Subcutaneous abdominal adipose tissue (tissue), 5 donors: ENCODE data around the gene PARD3.

Source experiments
- H3K27ac ChIP-seq: one replicate; pipeline ENCODE4 v1.7.0; 2013; ENCODE audit warnings: low read depth, mild to moderate bottlenecking, inconsistent platforms, low read length, moderate library complexity
- H3K27me3 ChIP-seq, 5 donors: one replicate each; pipeline ENCODE4 v1.7.0; 2013; ENCODE audit warnings: low read length in 5 of 5, inconsistent platforms in 1 of 5; ENCODE audit not compliant: control insufficient read depth in 5 of 5, insufficient read depth in 4 of 5
- H3K36me3 ChIP-seq, 5 donors: one replicate each; pipeline ENCODE4 v1.7.0; 2013; ENCODE audit warnings: low read length in 5 of 5; ENCODE audit not compliant: control insufficient read depth in 5 of 5, insufficient read depth in 5 of 5
- H3K4me1 ChIP-seq, 5 donors: one replicate each; pipeline ENCODE4 v1.7.0; 2013; ENCODE audit warnings: low read length in 5 of 5, mild to moderate bottlenecking in 3 of 5, moderate library complexity in 1 of 5; ENCODE audit not compliant: control insufficient read depth in 5 of 5, insufficient read depth in 5 of 5
- H3K4me3 ChIP-seq, 5 donors: one replicate each; pipeline ENCODE4 v1.7.0; 2013; ENCODE audit warnings: low read length in 5 of 5, low read depth in 1 of 5
- H3K9ac ChIP-seq, 5 donors: one replicate each; pipeline ENCODE4 v1.7.0; 2013; ENCODE audit warnings: low read length in 5 of 5, mild to moderate bottlenecking in 4 of 5, moderate library complexity in 3 of 5
- H3K9me3 ChIP-seq, 5 donors: one replicate each; pipeline ENCODE4 v1.7.0; 2013; ENCODE audit warnings: low read length in 5 of 5; ENCODE audit not compliant: control insufficient read depth in 5 of 5
- donor health status: healthy.
- donor health status: healthy.
- donor health status: healthy.
- donor health status: healthy.
- donor health status: healthy.

PARD3 gene

GRCh38 chr10:34156781-34157425 is 658.2 kb downstream of the PARD3 start:
- H3K27me3 ChIP-seq, result no peaks in the 10 kb centered on the region
- H3K27ac ChIP-seq, result no peak overlapping the region
- no peak overlapping the region for H3K9ac ChIP-seq
- H3K36me3 ChIP-seq, result no peaks in the 10 kb centered on the region
- H3K4me1 ChIP-seq, result peaks cover 0 to 3% (median 0%) of the 10 kb centered on the region in 5 donors
- H3K9me3 ChIP-seq, result no peaks in the 10 kb centered on the region
- no peak overlapping the region for H3K4me3 ChIP-seq

GRCh38 chr10:34155812-34156211 is 659.3 kb downstream of the PARD3 start:
- Histone ChIP-seq H3K27me3 (no peaks in the 10 kb centered on the region), H3K27ac (no peak overlapping the region), H3K4me1 (peaks cover 0 to 3% (median 0%) of the 10 kb centered on the region in 5 donors), H3K9me3 (no peaks in the 10 kb centered on the region), H3K4me3 (no peak overlapping the region), H3K36me3 (no peaks in the 10 kb centered on the region), H3K9ac (no peak overlapping the region)

- no peaks in the 10 kb centered on the region for H3K9me3 ChIP-seq
- H3K27me3 ChIP-seq, result no peaks in the 10 kb centered on the region
- no peak overlapping the region for H3K27ac ChIP-seq
- H3K4me3 ChIP-seq, result no peak overlapping the region
- H3K4me1 ChIP-seq, result peaks cover 0 to 3% (median 0%) of the 10 kb centered on the region in 5 donors
- no peaks in the 10 kb centered on the region for H3K36me3 ChIP-seq
- H3K9ac ChIP-seq, result no peak overlapping the region
These were observed 660.7 kb downstream of the PARD3 start for GRCh38 chr10:34154383-34154900.

GRCh38 chr10:34153663-34154382 is 661.3 kb downstream of the PARD3 start:
- H3K4me1 ChIP-seq, result peaks cover 0 to 3% (median 0%) of the 10 kb centered on the region in 5 donors
- H3K9me3 ChIP-seq, result no peaks in the 10 kb centered on the region
- no peak overlapping the region for H3K9ac ChIP-seq
- no peak overlapping the region for H3K27ac ChIP-seq
- no peaks in the 10 kb centered on the region for H3K36me3 ChIP-seq
- no peaks in the 10 kb centered on the region for H3K27me3 ChIP-seq
- H3K4me3 ChIP-seq, result no peak overlapping the region

- Histone ChIP-seq H3K27ac (no peak overlapping the region), H3K36me3 (no peaks in the 10 kb centered on the region), H3K27me3 (no peaks in the 10 kb centered on the region)
These were observed 662.7 kb downstream of the PARD3 start for GRCh38 chr10:34152434-34152833.

GRCh38 chr10:34151931-34152330 is 663.2 kb downstream of the PARD3 start:
- Histone ChIP-seq H3K4me1 (no peaks in the 10 kb centered on the region), H3K9ac (no peak overlapping the region), H3K27ac (no peak overlapping the region), H3K27me3 (no peaks in the 10 kb centered on the region), H3K9me3 (no peaks in the 10 kb centered on the region), H3K4me3 (no peak overlapping the region), H3K36me3 (no peaks in the 10 kb centered on the region)

More at GRCh38 chr10:34152434-34152833, 662.7 kb downstream of the PARD3 start:
- peaks cover 0 to 3% (median 0%) of the 10 kb centered on the region in 5 donors for H3K4me1 ChIP-seq
- no peaks in the 10 kb centered on the region for H3K9me3 ChIP-seq
- H3K4me3 ChIP-seq, result no peak overlapping the region
- H3K9ac ChIP-seq, result no peak overlapping the region

GRCh38 chr10:34151481-34151880 is 663.6 kb downstream of the PARD3 start:
- no peak overlapping the region for H3K4me3 ChIP-seq
- H3K9ac ChIP-seq, result no peak overlapping the region
- H3K27me3 ChIP-seq, result no peaks in the 10 kb centered on the region
- H3K9me3 ChIP-seq, result no peaks in the 10 kb centered on the region
- no peaks in the 10 kb centered on the region for H3K4me1 ChIP-seq
- no peak overlapping the region for H3K27ac ChIP-seq
- no peaks in the 10 kb centered on the region for H3K36me3 ChIP-seq

- Histone ChIP-seq H3K9me3 (no peaks in the 10 kb centered on the region), H3K9ac (no peak overlapping the region), H3K27me3 (no peaks in the 10 kb centered on the region), H3K4me3 (no peak overlapping the region), H3K27ac (no peak overlapping the region), H3K36me3 (no peaks in the 10 kb centered on the region), H3K4me1 (no peaks in the 10 kb centered on the region)
These were observed 665.0 kb downstream of the PARD3 start for GRCh38 chr10:34150103-34150502.

- no peak overlapping the region for H3K4me3 ChIP-seq
- H3K27ac ChIP-seq, result no peak overlapping the region
- no peaks in the 10 kb centered on the region for H3K4me1 ChIP-seq
- no peaks in the 10 kb centered on the region for H3K9me3 ChIP-seq
- no peaks in the 10 kb centered on the region for H3K36me3 ChIP-seq
- no peak overlapping the region for H3K9ac ChIP-seq
- no peaks in the 10 kb centered on the region for H3K27me3 ChIP-seq
These were observed 666.8 kb downstream of the PARD3 start for GRCh38 chr10:34148305-34148657.

- H3K9me3 ChIP-seq, result no peaks in the 10 kb centered on the region
- H3K4me1 ChIP-seq, result no peaks in the 10 kb centered on the region
- H3K4me3 ChIP-seq, result no peak overlapping the region
- H3K27ac ChIP-seq, result no peak overlapping the region
- H3K36me3 ChIP-seq, result no peaks in the 10 kb centered on the region
- no peak overlapping the region for H3K9ac ChIP-seq
- H3K27me3 ChIP-seq, result no peaks in the 10 kb centered on the region
These were observed 667.3 kb downstream of the PARD3 start for GRCh38 chr10:34147641-34148304.
